NCI-H146 treated with DMSO at 0.1 percent for 48 hours (cell line): Measurements from ENCODE around the gene PRKCD.
"Not testable (repeated sequence)": the region's sequence is repeated elsewhere in the genome, so short reads cannot be mapped to it uniquely, and the experiment has no call there.

Source experiments
- DNase-seq: peaks from one replicate; lab custom pipeline; 2025; ENCODE audit not compliant: unreplicated experiment; lab: John Stamatoyannopoulos, UW

PRKCD gene

GRCh38 chr3:53139906-53140846 lies 20.8 kb upstream of the PRKCD start:
- DNase-seq: no peak

GRCh38 chr3:53140847-53141845 lies 19.9 kb upstream of the PRKCD start:
- DNase-seq: no peak

- DNase-seq: no peak
These were observed 18.0 kb upstream of the PRKCD start for GRCh38 chr3:53142986-53143385.

- DNase-seq: no peak
These were observed 16.6 kb upstream of the PRKCD start for GRCh38 chr3:53144446-53144845.

- DNase-seq: no peak
These were observed 15.9 kb upstream of the PRKCD start for GRCh38 chr3:53144862-53145712.

GRCh38 chr3:53145713-53146080 lies 15.3 kb upstream of the PRKCD start:
- no peak for DNase-seq

GRCh38 chr3:53146319-53146891 lies 14.6 kb upstream of the PRKCD start:
- no peak for DNase-seq

- DNase-seq: no peak
These were observed 13.7 kb upstream of the PRKCD start for GRCh38 chr3:53147151-53147902.

GRCh38 chr3:53147903-53148400 lies 13.1 kb upstream of the PRKCD start:
- no peak for DNase-seq

GRCh38 chr3:53149006-53149690 lies 11.9 kb upstream of the PRKCD start:
- no peak for DNase-seq

GRCh38 chr3:53149699-53150098 lies 11.3 kb upstream of the PRKCD start:
- DNase-seq: no peak

- DNase-seq: no peak
These were observed 10.5 kb upstream of the PRKCD start for GRCh38 chr3:53150247-53151085.

- not testable (repeated sequence) for DNase-seq
These were observed 9.9 kb upstream of the PRKCD start for GRCh38 chr3:53151086-53151438.

GRCh38 chr3:53151465-53151864 lies 9.5 kb upstream of the PRKCD start:
- no peak for DNase-seq

GRCh38 chr3:53151870-53152660 lies 8.9 kb upstream of the PRKCD start:
- no peak for DNase-seq

GRCh38 chr3:53153264-53153823 lies 7.7 kb upstream of the PRKCD start:
- DNase-seq: no peak

- DNase-seq: no peak
These were observed 7.0 kb upstream of the PRKCD start for GRCh38 chr3:53153980-53154379.
